Measurements from ENCODE around the gene SECTM1. TPM values are rescaled to one million over a fixed set of nuclear protein-coding genes. Genes with fewer than 3 reads are reported as not detected.

SECTM1 gene
- total RNA-seq, 1 experiment from 2014 or later, result 10.4 TPM

DNA sequence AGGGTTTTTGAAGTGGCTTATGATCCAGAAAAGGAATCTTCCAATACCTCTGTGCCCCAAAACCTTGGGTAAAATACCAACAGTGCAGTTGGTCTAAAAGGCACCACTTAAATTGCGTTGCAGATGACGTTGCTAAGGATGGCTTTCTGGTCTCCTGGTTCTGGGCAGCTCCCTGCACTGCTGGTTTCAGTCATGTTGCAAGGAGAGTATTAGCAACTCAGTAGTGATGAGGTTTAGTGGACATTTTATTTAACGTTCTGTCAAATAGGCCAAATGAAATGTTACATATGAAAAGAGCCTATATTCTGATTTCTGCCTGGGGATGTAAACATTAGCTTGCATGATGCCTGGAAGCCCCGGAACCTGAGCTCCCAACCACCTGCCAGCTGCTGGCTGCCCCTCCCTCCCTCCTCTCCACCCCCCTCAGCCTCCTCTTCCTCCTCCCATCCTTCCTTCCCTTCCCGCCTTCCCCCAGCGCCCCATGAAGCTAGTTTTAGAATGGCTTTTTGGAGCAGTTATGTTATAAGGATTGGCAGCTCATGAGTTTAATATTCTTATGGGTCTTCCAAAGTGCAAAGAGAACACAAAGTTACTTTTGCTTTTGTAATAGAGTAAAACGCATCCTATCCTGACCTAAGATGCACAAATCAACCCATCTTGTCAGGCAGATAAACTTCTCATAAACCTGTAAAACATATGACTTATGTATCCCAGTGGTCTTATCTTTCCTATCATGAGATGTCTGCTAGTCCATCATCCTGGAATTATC lies 36.9 kb downstream of the SECTM1 start:
- Mint-ChIP-seq H3K4me1 (ENCODE audit: low read depth, unreplicated experiment) (peaks cover 63% of the 10 kb centered on the region), H3K27ac (ENCODE audit: unreplicated experiment) (peak overlapping the region; percentile 85), H3K9me3 (ENCODE audit: low read depth, unreplicated experiment) (no peaks in the 10 kb centered on the region), H3K36me3 (ENCODE audit: insufficient read depth, unreplicated experiment) (peaks cover 52% of the 10 kb centered on the region), H3K4me3 (ENCODE audit: low read depth, unreplicated experiment) (peak overlapping the region; percentile 74), H3K27me3 (ENCODE audit: unreplicated experiment) (no peaks in the 10 kb centered on the region)
- TF ChIP-seq, protein P1, sequence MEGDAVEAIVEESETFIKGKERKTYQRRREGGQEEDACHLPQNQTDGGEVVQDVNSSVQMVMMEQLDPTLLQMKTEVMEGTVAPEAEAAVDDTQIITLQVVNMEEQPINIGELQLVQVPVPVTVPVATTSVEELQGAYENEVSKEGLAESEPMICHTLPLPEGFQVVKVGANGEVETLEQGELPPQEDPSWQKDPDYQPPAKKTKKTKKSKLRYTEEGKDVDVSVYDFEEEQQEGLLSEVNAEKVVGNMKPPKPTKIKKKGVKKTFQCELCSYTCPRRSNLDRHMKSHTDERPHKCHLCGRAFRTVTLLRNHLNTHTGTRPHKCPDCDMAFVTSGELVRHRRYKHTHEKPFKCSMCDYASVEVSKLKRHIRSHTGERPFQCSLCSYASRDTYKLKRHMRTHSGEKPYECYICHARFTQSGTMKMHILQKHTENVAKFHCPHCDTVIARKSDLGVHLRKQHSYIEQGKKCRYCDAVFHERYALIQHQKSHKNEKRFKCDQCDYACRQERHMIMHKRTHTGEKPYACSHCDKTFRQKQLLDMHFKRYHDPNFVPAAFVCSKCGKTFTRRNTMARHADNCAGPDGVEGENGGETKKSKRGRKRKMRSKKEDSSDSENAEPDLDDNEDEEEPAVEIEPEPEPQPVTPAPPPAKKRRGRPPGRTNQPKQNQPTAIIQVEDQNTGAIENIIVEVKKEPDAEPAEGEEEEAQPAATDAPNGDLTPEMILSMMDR (IDR thresholded peaks at IDR 0.05; ENCODE audit: unreplicated experiment), result no peak
- CTCF ChIA-PET, result interaction anchor here (0.7 to 1.9 kb wide), 3 partner anchors 15 to 91 kb away, joined by 3 to 7 read pairs (median 5); no protein-coding TSS in a partner anchor
- no peak for DNase-seq
- no TSS peak for BruUV-seq (replicated peaks)
- intact Hi-C loops (cut with micrococcal nuclease; ENCODE audit: unreplicated experiment), result loop anchor here (5.0 to 10.0 kb wide), 2 partner anchors 41 to 52 kb away; no protein-coding TSS in a partner anchor

DNA sequence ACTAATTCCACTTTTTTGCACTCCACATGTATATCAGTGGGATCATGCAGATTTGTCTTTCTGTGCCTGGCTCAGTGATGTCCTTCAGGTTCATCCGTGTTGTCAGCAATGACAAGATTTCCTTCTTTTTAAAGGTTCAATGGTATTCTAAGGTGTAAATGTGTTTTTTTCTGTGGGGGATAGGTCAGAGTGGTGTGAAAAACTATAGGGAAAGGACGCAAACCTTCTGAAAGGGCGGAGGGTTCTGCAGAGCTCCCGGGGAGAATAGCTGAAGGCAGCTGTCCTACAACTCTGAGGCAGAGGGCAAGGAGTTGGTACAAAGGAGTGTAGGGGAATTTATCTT lies 38.1 kb downstream of the SECTM1 start:
- Mint-ChIP-seq H3K4me3 (ENCODE audit: low read depth, unreplicated experiment) (peak overlapping the region; percentile 0), H3K4me1 (ENCODE audit: low read depth, unreplicated experiment) (peaks cover 57% of the 10 kb centered on the region), H3K36me3 (ENCODE audit: insufficient read depth, unreplicated experiment) (peaks cover 58% of the 10 kb centered on the region), H3K9me3 (ENCODE audit: low read depth, unreplicated experiment) (no peaks in the 10 kb centered on the region), H3K27ac (ENCODE audit: unreplicated experiment) (no peak overlapping the region), H3K27me3 (ENCODE audit: unreplicated experiment) (no peaks in the 10 kb centered on the region)
- CTCF ChIA-PET, result no interaction called here
- no TSS peak for BruUV-seq (replicated peaks)
- DNase-seq, result no peak
- TF ChIP-seq, protein P1 (IDR thresholded peaks at IDR 0.05; ENCODE audit: unreplicated experiment), result no peak
- intact Hi-C loops (cut with micrococcal nuclease; ENCODE audit: unreplicated experiment), result loop anchor here (5.0 to 10.0 kb wide), 2 partner anchors 42 to 51 kb away; no protein-coding TSS in a partner anchor

DNA sequence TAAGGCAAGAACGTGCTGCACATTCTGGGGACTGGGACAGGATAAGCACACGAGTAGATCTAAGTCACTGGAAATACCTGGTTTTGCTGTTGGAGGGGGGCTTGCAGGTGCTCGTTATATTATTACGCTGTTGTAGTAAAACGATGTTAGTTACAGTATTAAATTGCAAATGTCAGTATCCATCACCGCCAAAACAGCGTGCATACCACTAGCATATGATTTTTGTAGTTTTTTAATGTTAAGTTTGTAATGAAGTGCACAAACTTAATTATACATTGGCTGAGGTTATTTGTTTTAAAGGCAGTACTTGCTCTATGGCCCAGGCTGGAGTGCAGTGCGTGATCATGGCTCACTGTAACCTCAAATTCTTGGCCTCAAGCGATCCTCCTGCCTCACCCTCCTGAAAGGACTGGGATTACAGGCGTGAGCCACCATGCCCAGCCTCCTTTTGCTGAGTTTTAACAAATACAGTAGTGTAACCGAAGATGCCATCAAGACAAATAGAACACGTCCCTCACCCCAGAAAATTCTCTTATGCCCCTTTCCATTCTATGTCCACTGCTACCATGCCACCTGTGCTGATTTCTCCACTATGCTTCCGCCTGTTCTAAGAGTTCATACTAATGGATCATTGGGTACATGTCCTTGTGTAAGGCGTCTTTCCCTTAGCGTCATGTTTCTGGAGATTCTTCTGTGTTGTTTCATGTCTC lies 39.3 kb downstream of the SECTM1 start:
- no peaks in the 10 kb centered on the region for H3K9me3 Mint-ChIP-seq (ENCODE audit: low read depth, unreplicated experiment)
- H3K4me1 Mint-ChIP-seq (ENCODE audit: low read depth, unreplicated experiment), result peaks cover 45% of the 10 kb centered on the region
- no peak for DNase-seq
- H3K4me3 Mint-ChIP-seq (ENCODE audit: low read depth, unreplicated experiment), result peak overlapping the region; percentile 10
- intact Hi-C loops (cut with micrococcal nuclease; ENCODE audit: unreplicated experiment), result loop anchor here (10.0 kb wide), 1 partner anchor 49 kb away; no protein-coding TSS in a partner anchor
- BruUV-seq (replicated peaks), result TSS peak; percentile 81
- peaks cover 52% of the 10 kb centered on the region for H3K36me3 Mint-ChIP-seq (ENCODE audit: insufficient read depth, unreplicated experiment)
- H3K27ac Mint-ChIP-seq (ENCODE audit: unreplicated experiment), result peak overlapping the region; percentile 16
- no peaks in the 10 kb centered on the region for H3K27me3 Mint-ChIP-seq (ENCODE audit: unreplicated experiment)
- TF ChIP-seq, protein P1 (IDR thresholded peaks at IDR 0.05; ENCODE audit: unreplicated experiment), result no peak
- CTCF ChIA-PET, result no interaction called here

DNA sequence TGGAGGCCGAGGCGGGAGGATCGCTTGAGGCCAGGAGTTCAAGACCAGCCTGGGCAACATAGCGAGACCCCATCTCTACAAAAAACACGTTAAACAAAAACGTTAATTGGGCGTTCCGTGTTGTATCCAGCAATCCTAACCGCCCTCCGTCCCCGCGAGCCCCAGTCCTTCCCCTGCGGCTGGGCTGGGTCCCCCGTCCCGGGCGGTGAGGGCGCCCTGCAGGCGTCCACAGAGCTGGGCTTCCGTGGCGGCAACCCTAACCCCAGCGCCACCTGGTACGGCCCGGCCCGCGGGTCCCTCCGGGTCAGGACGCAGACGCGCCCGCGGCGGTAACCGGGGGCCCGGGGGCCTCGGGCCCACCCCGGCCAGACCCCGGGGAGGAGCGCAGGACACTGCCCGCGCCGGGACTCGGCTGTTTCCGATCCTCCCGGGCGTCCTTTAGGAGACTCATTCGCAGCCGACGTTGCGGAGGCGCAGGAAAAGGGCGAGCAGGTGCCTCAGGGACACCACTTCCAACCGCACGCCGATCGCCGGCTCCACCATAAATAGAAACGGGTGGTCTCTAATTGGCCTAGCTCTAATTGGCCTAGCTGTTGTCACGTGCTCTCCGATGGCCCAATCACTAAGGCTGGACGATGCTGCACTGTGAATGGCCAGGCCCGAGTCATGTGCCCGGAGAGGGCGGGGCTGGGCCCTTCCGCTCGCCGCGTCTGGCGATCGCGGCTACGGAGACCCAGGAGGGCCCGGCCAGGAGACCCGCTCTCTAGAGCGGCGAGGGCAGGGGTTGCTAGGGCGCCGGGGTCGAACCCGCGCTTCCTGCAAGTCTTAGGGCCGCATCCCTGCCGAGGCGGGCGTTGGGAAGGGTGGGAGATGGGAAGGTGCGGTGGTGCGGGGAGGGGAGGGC lies 41.1 kb downstream of the SECTM1 start:
- intact Hi-C loops (cut with micrococcal nuclease; ENCODE audit: unreplicated experiment), result loop anchor here (10.0 kb wide), 1 partner anchor 48 kb away; no protein-coding TSS in a partner anchor
- Mint-ChIP-seq H3K36me3 (ENCODE audit: insufficient read depth, unreplicated experiment) (peaks cover 50% of the 10 kb centered on the region), H3K4me1 (ENCODE audit: low read depth, unreplicated experiment) (peaks cover 40% of the 10 kb centered on the region), H3K4me3 (ENCODE audit: low read depth, unreplicated experiment) (peak overlapping the region; percentile 70), H3K9me3 (ENCODE audit: low read depth, unreplicated experiment) (no peaks in the 10 kb centered on the region), H3K27ac (ENCODE audit: unreplicated experiment) (peak overlapping the region; percentile 75), H3K27me3 (ENCODE audit: unreplicated experiment) (no peaks in the 10 kb centered on the region)
- CTCF ChIA-PET, result interaction anchor here (0.6 to 1.0 kb wide), 4 partner anchors 9 to 46 kb away, joined by 3 to 5 read pairs (median 3); partner anchors contain the start of gene SECTM1
- TF ChIP-seq, protein P1 (IDR thresholded peaks at IDR 0.05; ENCODE audit: unreplicated experiment), result no peak
- peak; percentile 95 for DNase-seq
- BruUV-seq (replicated peaks), result TSS peak; percentile 73

Data from Calu3 (cell line).